Activated CD8-positive, alpha-beta memory T cell treated with anti-CD3 and anti-CD28 coated beads for 1 hour (primary cell): Measurements from ENCODE around the gene KDF1.
"Not testable (repeated sequence)": the region's sequence is repeated elsewhere in the genome, so short reads cannot be mapped to it uniquely, and the experiment has no call there.

Experiments
- DNase-seq, 2 donors: peaks; one replicate each; pipeline ENCODE4 v3.0.0-alpha.2; 2020; ENCODE audit warnings: low read depth in 1 of 2; ENCODE audit errors: extremely low read depth in 1 of 2

The KDF1 gene

GRCh38 chr1:26959270-26959669 lies 998 bp downstream of the KDF1 start:
- no peak for DNase-seq

- no peak for DNase-seq
Measured at GRCh38 chr1:26957306-26957705, 3.0 kb downstream of the KDF1 start.

- no peak for DNase-seq
Measured at GRCh38 chr1:26956321-26956720, 3.9 kb downstream of the KDF1 start.

GRCh38 chr1:26953374-26953773 lies 6.9 kb downstream of the KDF1 start:
- DNase-seq: no peak

GRCh38 chr1:26951821-26952497 lies 8.3 kb downstream of the KDF1 start:
- DNase-seq: no peak

- no peak for DNase-seq
Measured at GRCh38 chr1:26951216-26951615, 9.1 kb downstream of the KDF1 start.

GRCh38 chr1:26950602-26951001 lies 9.7 kb downstream of the KDF1 start:
- no peak for DNase-seq

GRCh38 chr1:26949926-26950319 lies 10.3 kb downstream of the KDF1 start:
- DNase-seq: no peak

GRCh38 chr1:26949266-26949925 lies 10.9 kb downstream of the KDF1 start:
- DNase-seq: no peak

- DNase-seq: not testable (repeated sequence)
Measured at GRCh38 chr1:26948725-26949057, 11.6 kb downstream of the KDF1 start.

GRCh38 chr1:26946270-26946669 lies 14.0 kb downstream of the KDF1 start:
- DNase-seq: no peak

- no peak for DNase-seq
Measured at GRCh38 chr1:26945728-26946127, 14.5 kb downstream of the KDF1 start.

GRCh38 chr1:26945138-26945537 lies 15.1 kb downstream of the KDF1 start:
- no peak for DNase-seq

- DNase-seq: no peak
Measured at GRCh38 chr1:26942656-26943055, 17.6 kb downstream of the KDF1 start.

GRCh38 chr1:26941311-26941710 lies 19.0 kb downstream of the KDF1 start:
- no peak for DNase-seq

- no peak for DNase-seq
Measured at GRCh38 chr1:26938659-26939025, 21.6 kb downstream of the KDF1 start.

- DNase-seq: no peak
Measured at GRCh38 chr1:26938004-26938658, 22.1 kb downstream of the KDF1 start.

GRCh38 chr1:26936823-26937222 lies 23.4 kb downstream of the KDF1 start:
- DNase-seq: no peak

- no peak for DNase-seq
Measured at GRCh38 chr1:26932531-26932930, 27.7 kb downstream of the KDF1 start.

- DNase-seq: no peak
Measured at GRCh38 chr1:26923711-26924110, 36.6 kb downstream of the KDF1 start.

- DNase-seq: no peak
Measured at GRCh38 chr1:26922901-26923300, 37.4 kb downstream of the KDF1 start.

GRCh38 chr1:26922431-26922729 lies 37.9 kb downstream of the KDF1 start:
- DNase-seq: no peak
